WTC11 (cell line): ENCODE measurements around the gene RND3.

Source experiments
- CBFB ChIP-seq: sonication (generic); formaldehyde crosslinking; IDR thresholded peaks from 2 replicates; pipeline ENCODE4 v1.8.1; 2022; ENCODE audit warnings: mild to moderate bottlenecking, low read depth, missing genetic modification reagents
- CTCF ChIP-seq: fragments of 200-600 bp; IDR thresholded peaks from 2 replicates; pipeline ENCODE4 v1.8.0; 2022; ENCODE audit warnings: antibody characterized with exemption
- ETV6 ChIP-seq: sonication (generic); formaldehyde crosslinking; IDR thresholded peaks from 2 replicates; pipeline ENCODE4 v1.8.1; 2022; ENCODE audit warnings: mild to moderate bottlenecking, missing genetic modification reagents
- FOXK1 ChIP-seq: sonication (generic); formaldehyde crosslinking; IDR thresholded peaks from 2 replicates; pipeline ENCODE4 v1.8.0; 2022; ENCODE audit warnings: mild to moderate bottlenecking, moderate library complexity, missing genetic modification reagents
- NR2C2 ChIP-seq: sonication (generic); formaldehyde crosslinking; IDR thresholded peaks from 2 replicates; pipeline ENCODE4 v1.8.0; 2022; ENCODE audit warnings: mild to moderate bottlenecking, missing genetic modification reagents
- SP1 ChIP-seq: sonication (generic); formaldehyde crosslinking; conservative IDR thresholded peaks from 2 replicates; pipeline ENCODE4 v1.8.1; 2022; ENCODE audit warnings: missing genetic modification reagents
- TEAD1 ChIP-seq: sonication (generic); formaldehyde crosslinking; IDR thresholded peaks from 2 replicates; pipeline ENCODE4 v1.8.0; 2022; ENCODE audit warnings: mild to moderate bottlenecking, missing genetic modification reagents
- USF2 ChIP-seq: sonication (generic); formaldehyde crosslinking; IDR thresholded peaks from 2 replicates; pipeline ENCODE4 v1.8.1; 2023; ENCODE audit warnings: mild to moderate bottlenecking, missing genetic modification reagents, moderate library complexity
- ZNF263 ChIP-seq: sonication (generic); formaldehyde crosslinking; IDR thresholded peaks from 2 replicates; pipeline ENCODE4 v1.8.1; 2022; ENCODE audit warnings: low read depth, mild to moderate bottlenecking, moderate library complexity, missing genetic modification reagents
- ZNF317 ChIP-seq: sonication (generic); formaldehyde crosslinking; IDR thresholded peaks from 2 replicates; pipeline ENCODE4 v1.8.1; 2023; ENCODE audit warnings: low read depth, mild to moderate bottlenecking, moderate library complexity, missing genetic modification reagents, borderline replicate concordance
- TF ChIP-seq, protein P1 (sequence below): sonication (generic); formaldehyde crosslinking; IDR thresholded peaks from 2 replicates; pipeline ENCODE4 v1.8.0; 2022; ENCODE audit warnings: mild to moderate bottlenecking, missing genetic modification reagents

GRCh38 chr2:150495993-150496627, 8.6 kb upstream of the RND3 start:
- TF ChIP-seq SP1 (CRISPR knock-in tag) = no peak
- TF ChIP-seq NR2C2 (CRISPR knock-in tag) = no peak
- no peak for TF ChIP-seq CTCF
- TF ChIP-seq CBFB = no peak
- TF ChIP-seq ZNF263 (CRISPR knock-in tag) = no peak
- no peak for TF ChIP-seq USF2 (CRISPR knock-in tag)
- no peak for TF ChIP-seq TEAD1 (CRISPR knock-in tag)
- TF ChIP-seq ZNF317 (CRISPR knock-in tag) = no peak
- TF ChIP-seq ETV6 = no peak
- TF ChIP-seq, protein P1, sequence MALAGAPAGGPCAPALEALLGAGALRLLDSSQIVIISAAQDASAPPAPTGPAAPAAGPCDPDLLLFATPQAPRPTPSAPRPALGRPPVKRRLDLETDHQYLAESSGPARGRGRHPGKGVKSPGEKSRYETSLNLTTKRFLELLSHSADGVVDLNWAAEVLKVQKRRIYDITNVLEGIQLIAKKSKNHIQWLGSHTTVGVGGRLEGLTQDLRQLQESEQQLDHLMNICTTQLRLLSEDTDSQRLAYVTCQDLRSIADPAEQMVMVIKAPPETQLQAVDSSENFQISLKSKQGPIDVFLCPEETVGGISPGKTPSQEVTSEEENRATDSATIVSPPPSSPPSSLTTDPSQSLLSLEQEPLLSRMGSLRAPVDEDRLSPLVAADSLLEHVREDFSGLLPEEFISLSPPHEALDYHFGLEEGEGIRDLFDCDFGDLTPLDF (CRISPR knock-in tag) = no peak
- TF ChIP-seq FOXK1 (CRISPR knock-in tag) = no peak
